ENCODE results near the gene MARCHF3. TPM values are rescaled to one million over a fixed set of nuclear protein-coding genes. Genes with fewer than 3 reads are reported as not detected.

Gene MARCHF3, protein sequence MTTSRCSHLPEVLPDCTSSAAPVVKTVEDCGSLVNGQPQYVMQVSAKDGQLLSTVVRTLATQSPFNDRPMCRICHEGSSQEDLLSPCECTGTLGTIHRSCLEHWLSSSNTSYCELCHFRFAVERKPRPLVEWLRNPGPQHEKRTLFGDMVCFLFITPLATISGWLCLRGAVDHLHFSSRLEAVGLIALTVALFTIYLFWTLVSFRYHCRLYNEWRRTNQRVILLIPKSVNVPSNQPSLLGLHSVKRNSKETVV
- 10.7 TPM for total RNA-seq

DNA sequence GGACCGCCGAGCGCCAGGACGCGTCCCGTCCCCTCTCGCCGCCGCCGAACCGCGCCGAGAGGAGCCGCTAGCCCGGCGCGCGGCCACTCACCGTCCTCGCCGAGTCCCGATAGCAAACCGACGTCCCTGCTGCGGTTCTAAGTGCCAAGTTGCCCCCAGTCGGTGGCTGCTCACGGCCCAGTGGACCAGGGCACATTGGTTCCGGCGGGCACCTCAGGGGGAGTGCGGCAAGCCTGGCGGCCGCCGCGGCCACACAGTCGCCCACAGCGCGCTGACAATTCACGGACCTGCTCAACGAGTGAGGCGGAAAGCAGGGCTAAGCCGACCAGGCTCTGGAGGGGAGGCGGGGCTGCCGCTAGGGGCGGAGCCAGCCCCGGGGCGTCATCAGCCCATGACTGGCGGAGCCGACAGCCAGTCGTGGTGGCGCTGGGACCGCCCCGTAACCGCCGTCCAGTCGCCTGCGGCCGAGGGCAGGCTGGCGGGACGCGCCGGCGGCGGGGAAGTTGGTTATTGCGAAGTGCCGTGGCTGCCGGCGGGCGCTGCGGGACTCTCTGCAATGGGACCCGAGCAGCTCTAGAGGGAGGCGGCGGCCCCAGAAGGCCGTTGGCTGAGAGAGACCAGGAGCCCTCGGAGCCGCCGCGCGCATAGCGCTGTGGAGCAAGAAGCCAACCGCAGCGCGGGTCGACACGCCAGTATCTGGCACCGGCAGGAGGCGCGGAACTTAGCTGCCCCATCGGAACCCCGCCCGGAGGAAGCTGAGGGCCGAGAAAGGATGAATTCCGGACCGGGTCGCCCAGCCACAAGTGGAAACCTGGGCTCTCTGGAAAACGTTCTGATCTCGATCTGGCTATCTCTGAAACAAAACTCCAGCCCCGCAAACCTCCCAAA lies at the start of gene MARCHF3:
Gene MARCHF3 (minus strand): TSS at position 300 of the 888 bp plus-strand sequence. CDS start 112,387 bp downstream, outside the sequence.

DNA sequence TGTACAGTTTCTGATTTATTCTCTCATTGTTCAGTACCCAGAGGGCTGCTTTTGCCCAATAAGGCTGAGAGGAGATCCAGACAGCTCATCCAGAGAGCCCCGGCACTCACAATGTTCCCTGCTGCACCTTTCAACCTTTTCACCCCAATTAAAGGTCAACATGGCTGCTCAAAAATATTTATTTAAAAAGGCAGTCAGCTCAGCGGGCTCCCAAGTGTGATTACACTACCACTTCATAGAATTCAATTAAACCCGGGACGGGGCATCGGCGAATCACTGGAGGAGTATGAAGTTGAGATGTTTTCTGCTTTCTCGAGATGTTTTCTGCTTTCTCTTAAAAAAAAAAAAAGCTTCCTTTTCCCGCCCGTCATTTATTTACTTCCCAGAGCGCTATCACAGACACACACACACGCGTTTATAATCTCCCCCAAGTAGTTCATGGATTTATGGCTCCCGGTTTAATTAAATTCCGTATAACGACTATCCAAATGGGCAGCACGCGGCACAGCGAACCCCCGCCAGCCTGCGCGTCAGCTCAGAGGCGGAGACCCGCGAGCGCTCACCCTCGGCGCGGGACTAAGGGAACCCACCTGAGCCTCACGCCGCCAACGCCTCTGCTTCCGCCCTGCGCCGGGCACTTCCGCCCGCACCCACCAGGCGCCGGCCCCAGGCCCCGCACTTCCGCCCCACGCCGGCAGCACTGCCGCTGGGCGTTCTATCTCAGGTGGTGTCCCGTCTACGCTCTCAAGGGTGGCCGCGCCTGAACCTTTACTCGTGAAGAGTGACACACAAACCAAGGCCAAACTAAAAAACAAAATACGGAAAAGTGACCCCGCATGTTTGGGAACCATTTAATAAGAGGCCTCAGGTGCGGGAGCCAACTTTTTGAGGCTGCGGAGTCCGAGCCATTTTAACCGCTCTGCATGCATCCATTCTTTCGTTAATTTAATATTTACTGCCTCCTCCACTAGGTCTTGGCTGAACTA lies 42.8 kb upstream of the MARCHF3 start, which contains the start of gene C5orf63:
Gene C5orf63 (minus strand): TSS at position 642 of the 986 bp plus-strand sequence. CDS start 14,507 bp downstream, outside the sequence.

Other genes with a start within 250 kb of the MARCHF3 start
- gene C5orf63, start 42.9 kb upstream of the MARCHF3 start, total RNA-seq = 6.2 TPM